ENCODE results near the gene S100A1.

Gene S100A1

GRCh38 chr1:153610334-153610733 lies 17.9 kb upstream of the S100A1 start:
- no CpG with 5 or more reads among the region's 4 CpGs for WGBS (ENCODE audit: insufficient coverage, insufficient read length)
- Histone ChIP-seq H3K9me3 (ENCODE audit: control insufficient read depth, insufficient read depth, low read length) (no peaks in the 10 kb centered on the region), H3K4me3 (ENCODE audit: low read length) (no peak overlapping the region), H3K27me3 (ENCODE audit: control insufficient read depth, insufficient read depth, low read length) (no peaks in the 10 kb centered on the region), H3K27ac (ENCODE audit: low read length) (no peak overlapping the region), H3K36me3 (ENCODE audit: control insufficient read depth, insufficient read depth, low read length) (no peaks in the 10 kb centered on the region), H3K4me1 (ENCODE audit: control insufficient read depth, insufficient read depth, low read length) (peaks cover 14% of the 10 kb centered on the region)
- DNase-seq (ENCODE audit: low read depth, low spot score), result no peak

DNA sequence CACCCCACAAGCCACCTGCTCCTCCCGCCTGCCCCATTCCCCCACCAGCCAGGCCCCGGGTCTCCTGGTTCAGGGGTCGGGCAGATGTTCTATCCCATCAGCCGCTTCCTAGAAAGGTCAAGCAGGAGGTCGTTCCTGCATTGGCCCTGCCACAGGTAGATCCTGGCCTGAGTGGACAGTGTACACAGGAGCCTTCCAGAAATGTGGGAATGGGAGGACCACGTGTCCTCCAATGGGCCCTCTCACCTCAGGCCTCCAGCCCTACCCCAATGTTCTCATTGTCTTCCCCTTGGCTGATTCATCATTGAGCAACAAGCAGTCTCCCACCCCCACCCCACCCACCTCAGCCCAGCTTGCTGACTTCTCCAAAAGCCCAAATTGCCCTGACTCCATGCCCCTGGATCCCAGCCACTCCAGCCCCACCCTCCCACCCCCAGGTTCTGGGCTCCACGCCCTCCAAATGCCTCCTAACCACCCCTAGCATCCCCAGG lies 17.4 kb upstream of the S100A1 start:
- H3K4me1 ChIP-seq (ENCODE audit: control insufficient read depth, insufficient read depth, low read length), result peaks cover 14% of the 10 kb centered on the region
- H3K36me3 ChIP-seq (ENCODE audit: control insufficient read depth, insufficient read depth, low read length), result no peaks in the 10 kb centered on the region
- no peak for DNase-seq (ENCODE audit: low read depth, low spot score)
- no peak overlapping the region for H3K4me3 ChIP-seq (ENCODE audit: low read length)
- H3K27me3 ChIP-seq (ENCODE audit: control insufficient read depth, insufficient read depth, low read length), result no peaks in the 10 kb centered on the region
- H3K9me3 ChIP-seq (ENCODE audit: control insufficient read depth, insufficient read depth, low read length), result no peaks in the 10 kb centered on the region
- no CpG with 5 or more reads among the region's 7 CpGs for WGBS (ENCODE audit: insufficient coverage, insufficient read length)
- no peak overlapping the region for H3K27ac ChIP-seq (ENCODE audit: low read length)

DNA sequence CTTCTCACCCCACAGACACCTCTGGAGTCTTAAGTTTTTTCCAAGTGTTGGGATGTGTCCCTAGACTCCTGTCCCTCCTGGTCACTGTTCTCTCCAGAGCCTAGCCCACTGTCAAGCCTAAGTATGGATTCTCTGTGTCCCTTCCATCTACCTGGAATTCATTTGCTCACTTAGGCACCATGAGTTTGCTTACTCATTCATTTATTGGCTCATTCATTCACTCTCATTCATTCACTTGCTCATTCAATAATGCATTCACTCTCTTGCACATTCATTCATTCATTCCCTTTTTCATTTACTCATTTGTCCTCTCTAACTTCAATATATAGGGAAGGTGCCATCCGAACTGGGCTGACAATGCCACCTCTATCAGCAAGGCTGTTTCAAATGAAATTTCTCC lies 16.9 kb upstream of the S100A1 start:
- peaks cover 14% of the 10 kb centered on the region for H3K4me1 ChIP-seq (ENCODE audit: control insufficient read depth, insufficient read depth, low read length)
- H3K36me3 ChIP-seq (ENCODE audit: control insufficient read depth, insufficient read depth, low read length), result no peaks in the 10 kb centered on the region
- H3K27me3 ChIP-seq (ENCODE audit: control insufficient read depth, insufficient read depth, low read length), result no peaks in the 10 kb centered on the region
- WGBS (ENCODE audit: insufficient coverage, insufficient read length), result no CpG with 5 or more reads among the region's 1 CpG
- H3K9me3 ChIP-seq (ENCODE audit: control insufficient read depth, insufficient read depth, low read length), result no peaks in the 10 kb centered on the region
- H3K27ac ChIP-seq (ENCODE audit: low read length), result no peak overlapping the region
- H3K4me3 ChIP-seq (ENCODE audit: low read length), result no peak overlapping the region
- no peak for DNase-seq (ENCODE audit: low read depth, low spot score)

DNA sequence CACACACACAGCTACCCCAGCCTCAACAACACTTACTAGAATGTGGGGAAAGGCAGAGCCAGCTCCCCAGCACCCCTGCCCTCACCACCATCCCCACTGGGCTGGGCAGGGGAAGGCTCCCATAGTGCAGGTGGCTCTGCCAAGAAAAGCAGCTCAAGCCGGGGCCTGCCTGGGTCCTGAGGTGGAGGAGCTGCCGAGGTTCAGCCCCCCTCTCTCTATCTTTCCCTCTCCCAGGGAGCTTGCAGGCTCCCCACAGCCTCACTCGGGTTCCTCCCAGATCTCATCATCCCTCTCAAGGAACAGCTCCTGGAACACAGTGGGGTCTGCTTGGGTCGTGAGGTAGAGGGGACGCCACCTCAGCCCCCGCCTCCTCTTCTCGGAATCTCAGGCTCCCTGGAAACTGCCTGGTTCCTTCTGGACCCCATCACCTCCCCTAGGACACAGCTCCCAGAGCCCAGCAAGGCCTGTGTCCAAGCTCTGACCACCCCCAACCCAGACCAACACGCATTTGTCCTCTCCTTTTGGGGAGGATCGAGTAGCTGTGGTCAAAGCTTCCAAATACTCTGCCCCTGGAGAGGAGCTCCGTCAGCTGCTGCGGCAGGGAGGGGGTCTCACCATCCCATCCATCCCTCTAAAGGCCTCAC lies 16.0 kb upstream of the S100A1 start:
- peaks cover 14% of the 10 kb centered on the region for H3K4me1 ChIP-seq (ENCODE audit: control insufficient read depth, insufficient read depth, low read length)
- no peaks in the 10 kb centered on the region for H3K27me3 ChIP-seq (ENCODE audit: control insufficient read depth, insufficient read depth, low read length)
- no CpG with 5 or more reads among the region's 11 CpGs for WGBS (ENCODE audit: insufficient coverage, insufficient read length)
- no peaks in the 10 kb centered on the region for H3K9me3 ChIP-seq (ENCODE audit: control insufficient read depth, insufficient read depth, low read length)
- H3K27ac ChIP-seq (ENCODE audit: low read length), result no peak overlapping the region
- DNase-seq (ENCODE audit: low read depth, low spot score), result no peak
- no peak overlapping the region; the same call in 1 of the 2 replicates for H3K4me3 ChIP-seq (ENCODE audit: low read length)
- H3K36me3 ChIP-seq (ENCODE audit: control insufficient read depth, insufficient read depth, low read length), result no peaks in the 10 kb centered on the region

- H3K27ac ChIP-seq (ENCODE audit: low read length), result no peak within 1 kb of the TSS
- no peaks in the 10 kb centered on the region for H3K27me3 ChIP-seq (ENCODE audit: control insufficient read depth, insufficient read depth, low read length)
- H3K4me1 ChIP-seq (ENCODE audit: control insufficient read depth, insufficient read depth, low read length), result peaks cover 14% of the 10 kb centered on the region
- whole genome bisulfite sequencing (ENCODE audit: insufficient coverage, insufficient read length), result no CpG with 5 or more reads among the region's 9 CpGs
- H3K36me3 ChIP-seq (ENCODE audit: control insufficient read depth, insufficient read depth, low read length), result no peaks in the 10 kb centered on the region
- H3K4me3 ChIP-seq (ENCODE audit: low read length), result peak within 1 kb of the TSS; percentile 1; the same call in 1 of the 2 replicates
- DNase-seq (ENCODE audit: low read depth, low spot score), result no peak
- no peaks in the 10 kb centered on the region for H3K9me3 ChIP-seq (ENCODE audit: control insufficient read depth, insufficient read depth, low read length)
Observed at GRCh38 chr1:153612755-153613331, 15.4 kb upstream of the S100A1 start, which contains the start of gene S100A16. TSS of gene S100A16 (minus strand) at chr1:153613137. CDS start at chr1:153608151, 4,986 bp downstream.

DNA sequence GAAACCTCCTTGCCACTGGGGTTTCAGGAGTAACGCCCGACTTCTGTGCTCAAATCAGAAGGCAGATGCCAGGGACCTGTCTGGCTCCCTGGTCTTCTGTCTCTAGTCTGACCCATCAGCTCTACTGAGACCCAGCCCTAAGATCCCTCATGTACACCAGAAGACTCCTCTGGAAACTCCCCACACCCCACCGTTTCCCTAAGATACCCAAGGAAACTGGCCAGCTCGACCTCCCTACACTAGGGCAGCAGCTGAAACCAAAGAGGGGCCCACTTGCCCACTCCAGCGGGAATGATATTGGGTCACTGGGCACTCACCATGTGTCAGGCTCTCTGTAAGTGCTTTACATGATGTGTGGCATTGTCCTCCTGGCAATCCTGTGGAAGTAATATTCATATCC lies 14.8 kb upstream of the S100A1 start:
- Histone ChIP-seq H3K27me3 (ENCODE audit: control insufficient read depth, insufficient read depth, low read length) (no peaks in the 10 kb centered on the region), H3K4me1 (ENCODE audit: control insufficient read depth, insufficient read depth, low read length) (peaks cover 14% of the 10 kb centered on the region), H3K9me3 (ENCODE audit: control insufficient read depth, insufficient read depth, low read length) (no peaks in the 10 kb centered on the region), H3K27ac (ENCODE audit: low read length) (no peak overlapping the region), H3K36me3 (ENCODE audit: control insufficient read depth, insufficient read depth, low read length) (no peaks in the 10 kb centered on the region), H3K4me3 (ENCODE audit: low read length) (no peak overlapping the region)
- no CpG with 5 or more reads among the region's 5 CpGs for WGBS (ENCODE audit: insufficient coverage, insufficient read length)
- DNase-seq (ENCODE audit: low read depth, low spot score), result no peak

- no peak overlapping the region for H3K4me3 ChIP-seq (ENCODE audit: low read length)
- H3K27ac ChIP-seq (ENCODE audit: low read length), result no peak overlapping the region
- H3K27me3 ChIP-seq (ENCODE audit: control insufficient read depth, insufficient read depth, low read length), result no peaks in the 10 kb centered on the region
- WGBS (ENCODE audit: insufficient coverage, insufficient read length), result no CpG with 5 or more reads among the region's 2 CpGs
- 0 out of 2 replicates have a peak, but pooled peaks cover 2% of the 10 kb centered on the region for H3K36me3 ChIP-seq (ENCODE audit: control insufficient read depth, insufficient read depth, low read length)
- no peaks in the 10 kb centered on the region for H3K9me3 ChIP-seq (ENCODE audit: control insufficient read depth, insufficient read depth, low read length)
- H3K4me1 ChIP-seq (ENCODE audit: control insufficient read depth, insufficient read depth, low read length), result peaks cover 9% of the 10 kb centered on the region
- no peak for DNase-seq (ENCODE audit: low read depth, low spot score)
Observed at GRCh38 chr1:153614189-153614900, 13.9 kb upstream of the S100A1 start.

DNA sequence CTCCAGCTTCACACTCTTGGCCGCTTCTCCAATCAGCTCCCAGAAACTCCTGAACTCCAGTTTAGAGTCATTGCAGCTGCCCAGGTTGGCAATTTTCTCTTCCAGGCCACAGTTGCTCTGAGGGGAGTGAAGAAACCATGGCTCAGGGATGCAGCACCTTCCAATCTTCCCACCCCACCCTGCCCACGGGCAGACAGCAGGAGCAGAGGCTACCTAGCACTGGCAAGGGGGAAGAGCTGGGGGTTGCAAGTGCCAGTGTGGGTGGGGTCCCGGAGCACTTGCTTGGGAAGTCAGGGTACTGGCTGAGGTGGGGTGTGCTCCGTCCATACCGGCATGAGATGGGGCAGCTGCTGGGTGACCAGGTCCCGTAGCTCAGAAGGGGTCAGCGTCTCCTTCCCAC lies 13.3 kb upstream of the S100A1 start:
- H3K27me3 ChIP-seq (ENCODE audit: control insufficient read depth, insufficient read depth, low read length), result no peaks in the 10 kb centered on the region
- 0 out of 2 replicates have a peak, but pooled peaks cover 2% of the 10 kb centered on the region for H3K36me3 ChIP-seq (ENCODE audit: control insufficient read depth, insufficient read depth, low read length)
- no peak for DNase-seq (ENCODE audit: low read depth, low spot score)
- no peak overlapping the region for H3K27ac ChIP-seq (ENCODE audit: low read length)
- H3K4me3 ChIP-seq (ENCODE audit: low read length), result no peak overlapping the region
- no peaks in the 10 kb centered on the region for H3K9me3 ChIP-seq (ENCODE audit: control insufficient read depth, insufficient read depth, low read length)
- WGBS (ENCODE audit: insufficient coverage, insufficient read length), result no CpG with 5 or more reads among the region's 7 CpGs
- H3K4me1 ChIP-seq (ENCODE audit: control insufficient read depth, insufficient read depth, low read length), result peaks cover 8% of the 10 kb centered on the region

- DNase-seq (ENCODE audit: low read depth, low spot score), result no peak
- Histone ChIP-seq H3K36me3 (ENCODE audit: control insufficient read depth, insufficient read depth, low read length) (0 out of 2 replicates have a peak, but pooled peaks cover 2% of the 10 kb centered on the region), H3K9me3 (ENCODE audit: control insufficient read depth, insufficient read depth, low read length) (no peaks in the 10 kb centered on the region), H3K4me3 (ENCODE audit: low read length) (no peak overlapping the region), H3K27ac (ENCODE audit: low read length) (no peak overlapping the region), H3K27me3 (ENCODE audit: control insufficient read depth, insufficient read depth, low read length) (no peaks in the 10 kb centered on the region), H3K4me1 (ENCODE audit: control insufficient read depth, insufficient read depth, low read length) (peaks cover 8% of the 10 kb centered on the region)
- no CpG with 5 or more reads among the region's 2 CpGs for WGBS (ENCODE audit: insufficient coverage, insufficient read length)
Observed at GRCh38 chr1:153615406-153615805, 12.8 kb upstream of the S100A1 start.

DNA sequence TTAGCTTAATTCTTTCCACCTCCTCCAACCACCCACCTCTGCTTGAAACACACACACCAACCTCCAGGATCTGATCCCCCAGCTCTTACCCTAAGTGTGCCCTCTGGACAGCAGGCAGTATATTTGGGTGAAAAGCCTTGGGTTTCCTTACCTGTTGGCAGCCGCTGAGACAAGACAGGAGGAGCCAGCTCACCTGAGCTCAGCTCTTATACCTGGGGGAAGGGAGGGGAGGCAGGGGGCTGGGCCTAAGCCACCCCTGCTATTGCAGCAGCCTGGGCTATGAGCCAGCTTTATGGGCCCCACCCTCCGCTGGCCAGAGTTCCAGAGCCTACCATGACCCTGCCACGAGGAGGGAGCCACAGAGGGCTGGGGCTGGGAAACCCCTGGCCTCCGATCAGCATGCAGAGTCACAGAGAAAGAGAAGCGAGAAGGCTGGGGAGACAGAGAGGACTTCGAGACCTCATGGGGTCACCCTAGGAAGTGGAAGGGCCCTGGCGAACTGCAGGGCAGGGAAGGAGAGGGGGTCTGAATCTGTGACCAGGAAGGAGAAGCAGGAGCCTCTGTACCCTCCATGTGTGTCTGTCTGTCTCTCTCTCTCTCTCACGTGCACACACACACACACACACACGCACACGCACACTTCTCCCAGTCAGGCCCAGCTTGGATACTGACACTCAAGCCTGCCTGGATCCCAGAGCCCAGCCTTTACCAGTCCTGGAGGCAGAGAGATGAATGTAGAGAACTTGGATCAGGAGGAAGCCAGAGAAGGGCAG lies 11.9 kb upstream of the S100A1 start, which contains the start of gene S100A14:
Gene S100A14 (minus strand): TSS at position 182 of the 773 bp plus-strand sequence. CDS start 467 bp downstream, outside the sequence.
- DNase-seq (ENCODE audit: low read depth, low spot score), result no peak
- no peak within 1 kb of the TSS for H3K4me3 ChIP-seq (ENCODE audit: low read length)
- no peaks in the 10 kb centered on the region for H3K9me3 ChIP-seq (ENCODE audit: control insufficient read depth, insufficient read depth, low read length)
- H3K4me1 ChIP-seq (ENCODE audit: control insufficient read depth, insufficient read depth, low read length), result peaks cover 8% of the 10 kb centered on the region
- no CpG with 5 or more reads among the region's 10 CpGs for WGBS (ENCODE audit: insufficient coverage, insufficient read length)
- H3K27me3 ChIP-seq (ENCODE audit: control insufficient read depth, insufficient read depth, low read length), result no peaks in the 10 kb centered on the region
- no peak within 1 kb of the TSS for H3K27ac ChIP-seq (ENCODE audit: low read length)
- H3K36me3 ChIP-seq (ENCODE audit: control insufficient read depth, insufficient read depth, low read length), result 0 out of 2 replicates have a peak, but pooled peaks cover 2% of the 10 kb centered on the region
